ENCODE data around the gene QSOX2. TPM values are rescaled to one million over a fixed set of nuclear protein-coding genes. Genes with fewer than 3 reads are reported as not detected.

Gene QSOX2
- 10 to 100 TPM; 10.2 to 15.8 (median 12.1) TPM for total RNA-seq

GRCh38 chr9:136245219-136246150, at the start of gene QSOX2:
QSOX2 (minus strand) TSS chr9:136245812; CDS start chr9:136245803, 9 bp downstream.
- under 1% methylated on average over 33 of the region's 112 CpGs for WGBS
- H3K4me1 ChIP-seq: peaks cover 46% of the 10 kb centered on the region
- no peak within 1 kb of the TSS for H3K27ac ChIP-seq
- H3K27me3 ChIP-seq: no peaks in the 10 kb centered on the region
- H3K36me3 ChIP-seq: no peaks in the 10 kb centered on the region
- peak within 1 kb of the TSS; percentile 92 for H3K4me3 ChIP-seq
- H3K9me3 ChIP-seq: no peaks in the 10 kb centered on the region
- TF ChIP-seq POLR2A (IDR thresholded peaks at IDR 0.05) (no peak), CTCF (IDR thresholded peaks at IDR 0.05) (no peak), POLR2AphosphoS5 (IDR thresholded peaks at IDR 0.05) (no peak), EP300 (IDR thresholded peaks at IDR 0.05) (no peak)
- peak; percentile 86 for DNase-seq (ENCODE audit: low spot score in 2 of 2)

- H3K9me3 ChIP-seq: no peaks in the 10 kb centered on the region
- H3K27me3 ChIP-seq: peaks cover 20% of the 10 kb centered on the region
- TF ChIP-seq CTCF (IDR thresholded peaks at IDR 0.05) (no peak), EP300 (IDR thresholded peaks at IDR 0.05) (no peak), POLR2A (IDR thresholded peaks at IDR 0.05) (no peak)
- WGBS: 94% methylated on average over 15 of the region's 16 CpGs
- H3K36me3 ChIP-seq: no peaks in the 10 kb centered on the region
- H3K4me3 ChIP-seq: no peak overlapping the region
- no peak overlapping the region for H3K27ac ChIP-seq
- DNase-seq (ENCODE audit: low spot score in 2 of 2): no peak
- peaks cover 28% of the 10 kb centered on the region for H3K4me1 ChIP-seq
These were observed 49.4 kb upstream of the QSOX2 start for GRCh38 chr9:136295055-136295454.

- no peak overlapping the region for H3K4me3 ChIP-seq
- 71% methylated on average over 1 of the region's 5 CpGs for WGBS
- TF ChIP-seq EP300 (IDR thresholded peaks at IDR 0.05): no peak
- no peak for TF ChIP-seq CTCF (IDR thresholded peaks at IDR 0.05)
- no peak for TF ChIP-seq POLR2AphosphoS5 (IDR thresholded peaks at IDR 0.05)
- no peak for TF ChIP-seq POLR2A (IDR thresholded peaks at IDR 0.05)
- peaks cover 24% of the 10 kb centered on the region for H3K27me3 ChIP-seq
- no peaks in the 10 kb centered on the region for H3K9me3 ChIP-seq
- H3K36me3 ChIP-seq: no peaks in the 10 kb centered on the region
- H3K27ac ChIP-seq: no peak overlapping the region
- peaks cover 28% of the 10 kb centered on the region for H3K4me1 ChIP-seq
- DNase-seq (ENCODE audit: low spot score in 2 of 2): no peak
These were observed 48.8 kb upstream of the QSOX2 start for GRCh38 chr9:136294437-136294836.

GRCh38 chr9:136293476-136294077, 48.0 kb upstream of the QSOX2 start:
- Histone ChIP-seq H3K36me3 (no peaks in the 10 kb centered on the region), H3K4me3 (no peak overlapping the region), H3K27me3 (peaks cover 28% of the 10 kb centered on the region), H3K27ac (no peak overlapping the region), H3K4me1 (peaks cover 28% of the 10 kb centered on the region), H3K9me3 (no peaks in the 10 kb centered on the region)
- 82% methylated on average over 14 of the region's 14 CpGs for WGBS
- no peak for DNase-seq (ENCODE audit: low spot score in 2 of 2)
- TF ChIP-seq EP300 (IDR thresholded peaks at IDR 0.05) (no peak), CTCF (IDR thresholded peaks at IDR 0.05) (no peak), POLR2AphosphoS5 (IDR thresholded peaks at IDR 0.05) (no peak), POLR2A (IDR thresholded peaks at IDR 0.05) (no peak)

Measured in suprapubic skin (tissue), 4 donors.